Endothelial cell of umbilical vein (primary cell): ENCODE measurements around the gene BNIP5. TPM values are rescaled to one million over a fixed set of nuclear protein-coding genes. Genes with fewer than 3 reads are reported as not detected.

ENCODE experiments used
- BruUV-seq: library from RNA; stranded (reverse); fragments of 400-500 nt; replicated peaks from 2 replicates; lab custom pipeline; 2021; lab: Mats Ljungman, UMichigan
- CTCF ChIA-PET: fragments of 300-600, 350-600 bp; sonication (Branson Sonifier 250); formaldehyde crosslinking; loops from one replicate; lab custom pipeline; 2021; ENCODE audit warnings: antibody characterized with exemption, inconsistent platforms; lab: Charles Lee
- POLR2A ChIA-PET: fragments of 300-600, 350-600 bp; sonication (Branson Sonifier 250); formaldehyde crosslinking; loops from one replicate; lab custom pipeline; 2021; ENCODE audit warnings: antibody characterized with exemption, inconsistent platforms; lab: Charles Lee
- DNase-seq: peaks from one replicate; pipeline ENCODE4 v3.0.0-alpha.2; 2011; ENCODE audit warnings: low read depth, low spot score
- FAIRE-seq: peaks from 2 replicates; lab custom pipeline; 2011; peaks lifted over from hg19 to GRCh38; lab: Jason Lieb, UNC
- H2AFZ ChIP-seq: 2 replicates; pipeline ENCODE4 v1.6.0; 2012; ENCODE audit warnings: low read depth, low read length, control low read depth, inconsistent platforms
- H3K27ac ChIP-seq: 2 replicates; pipeline ENCODE4 v1.5.1; 2011; ENCODE audit warnings: low read depth, mild to moderate bottlenecking, control low read depth, low read length, moderate library complexity; ENCODE audit not compliant: insufficient read depth
- H3K27me3 ChIP-seq, 2 experiments: 2 replicates each; pipeline versions ENCODE4 v1.6.0 to v1.6.1; 2011; ENCODE audit warnings: low read length in 2 of 2, mixed read lengths in 1 of 2; ENCODE audit not compliant: control insufficient read depth in 2 of 2, insufficient read depth in 2 of 2
- H3K36me3 ChIP-seq, 2 experiments: 2 replicates in 1 of 2; 3 replicates in 1 of 2; pipeline ENCODE4 v1.5.1; 2011; ENCODE audit warnings: low read length in 2 of 2, mild to moderate bottlenecking in 1 of 2, moderate library complexity in 1 of 2; ENCODE audit not compliant: control insufficient read depth in 2 of 2, insufficient read depth in 2 of 2; ENCODE audit errors: extremely low read depth in 1 of 2
- H3K4me1 ChIP-seq: 3 replicates; pipeline ENCODE4 v1.5.1; 2011; ENCODE audit warnings: mild to moderate bottlenecking, low read length; ENCODE audit not compliant: control insufficient read depth, insufficient read depth; ENCODE audit errors: extremely low read depth
- H3K4me2 ChIP-seq: 2 replicates; pipeline ENCODE4 v1.6.1; 2011; ENCODE audit warnings: low read length, control low read depth, mixed read lengths; ENCODE audit not compliant: insufficient read depth
- H3K4me3 ChIP-seq, 3 experiments: fragments of 200-600 bp in 1 of 3; sonication (generic), shearing (Covaris generic) in 1 of 3; replicated peaks in 1 of 3; 2 replicates each; pipeline ENCODE4 v1.5.1; 2011 to 2016; ENCODE audit warnings: control low read depth in 3 of 3, low read length in 3 of 3, mild to moderate bottlenecking in 2 of 3, inconsistent platforms in 1 of 3, low read depth in 1 of 3, moderate library complexity in 1 of 3; ENCODE audit not compliant: insufficient read depth in 1 of 3
- H3K79me2 ChIP-seq: 2 replicates; pipeline ENCODE4 v1.6.0; 2012; ENCODE audit warnings: low read length, inconsistent platforms; ENCODE audit not compliant: control insufficient read depth, insufficient read depth
- H3K9ac ChIP-seq: replicated peaks from 2 replicates; pipeline ENCODE3; 2011; ENCODE audit warnings: low read length, control low read depth; ENCODE audit not compliant: insufficient read depth; ENCODE audit errors: extremely low read depth
- H3K9me1 ChIP-seq: replicated peaks from 3 replicates; pipeline ENCODE4 v1.6.0; 2011; ENCODE audit warnings: mild to moderate bottlenecking, low read length; ENCODE audit not compliant: control insufficient read depth, insufficient read depth; ENCODE audit errors: extremely low read depth
- H3K9me3 ChIP-seq: replicated peaks from 2 replicates; pipeline ENCODE4 v1.5.1; 2012; ENCODE audit warnings: low read length, inconsistent platforms; ENCODE audit not compliant: control insufficient read depth, insufficient read depth
- H4K20me1 ChIP-seq: replicated peaks from 2 replicates; pipeline ENCODE3; 2011; ENCODE audit warnings: mild to moderate bottlenecking, low read length; ENCODE audit not compliant: control insufficient read depth, insufficient read depth; ENCODE audit errors: extremely low read depth
- CTCF ChIP-seq, 2 donors: IDR thresholded peaks; 1 replicate in 1 of 2; 2 replicates in 1 of 2; pipeline ENCODE4 v1.5.1; 2011; ENCODE audit warnings: low read length in 2 of 2, mild to moderate bottlenecking in 2 of 2, moderate library complexity in 2 of 2, control low read depth in 1 of 2, inconsistent platforms in 1 of 2, low read depth in 1 of 2; ENCODE audit not compliant: insufficient read depth in 1 of 2; ENCODE audit errors: extremely low read depth in 1 of 2
- EZH2 ChIP-seq: IDR thresholded peaks from 2 replicates; pipeline ENCODE4 v1.6.1; 2012; ENCODE audit warnings: borderline replicate concordance, low read depth, mild to moderate bottlenecking, moderate library complexity, low read length, inconsistent platforms; ENCODE audit not compliant: severe bottlenecking
- FOS ChIP-seq: IDR thresholded peaks from 2 replicates; pipeline ENCODE4 v1.6.1; 2011; ENCODE audit warnings: mild to moderate bottlenecking, low read length, moderate library complexity, borderline replicate concordance; ENCODE audit not compliant: insufficient read depth
- GATA2 ChIP-seq: IDR thresholded peaks from 2 replicates; pipeline ENCODE4 v1.7.0; 2011; ENCODE audit warnings: low read depth, mild to moderate bottlenecking, moderate library complexity, mixed read lengths, low read length; ENCODE audit not compliant: insufficient read length, insufficient read depth
- JUN ChIP-seq: IDR thresholded peaks from 2 replicates; pipeline ENCODE4 v1.6.1; 2011; ENCODE audit warnings: borderline replicate concordance, low read depth; ENCODE audit not compliant: insufficient read length, insufficient read depth
- MAX ChIP-seq: IDR thresholded peaks from 2 replicates; pipeline ENCODE4 v1.6.1; 2011; ENCODE audit not compliant: insufficient read depth, insufficient read length
- MYC ChIP-seq: IDR thresholded peaks from one replicate; pipeline ENCODE4 v1.6.1; 2011; ENCODE audit warnings: mild to moderate bottlenecking, low read depth, low read length
- POLR2A ChIP-seq: IDR thresholded peaks from 2 replicates; pipeline ENCODE4 v1.6.1; 2012; ENCODE audit warnings: low read depth, mild to moderate bottlenecking, control low read depth, low read length
- POLR2AphosphoS5 ChIP-seq: IDR thresholded peaks from 2 replicates; pipeline ENCODE4 v1.6.1; 2012; ENCODE audit warnings: low read depth, mild to moderate bottlenecking, control low read depth, low read length, moderate library complexity; ENCODE audit not compliant: insufficient read depth
- dilution Hi-C: fragments of 300-500 bp; cut with MboI; formaldehyde crosslinking; loops from one replicate; pipeline ENCODE4 v1.15.0; 2019; ENCODE audit warnings: low sequenced_read_pairs; ENCODE audit not compliant: extremely low pct_ligation_motif_present
- intact Hi-C: fragments of 100-400 bp; cut with micrococcal nuclease; formaldehyde crosslinking; loops from one replicate; pipeline ENCODE4 v1.10.0; 2022
- polyA plus RNA-seq, 4 experiments: library from polyadenylated mRNA; depleted of rRNA in 3 of 4; stranded (reverse) in 3 of 4; unstranded in 1 of 4; fragments of >200 nt; gene quantifications; 2 replicates each; pipeline versions ENCODE4 v1.2.1 to v1.2.3, GENCODE V29; 2011 to 2012; ENCODE audit warnings: missing spikeins in 1 of 4
- total RNA-seq: library from RNA; stranded (reverse); gene quantifications from 2 replicates; pipeline ENCODE4 v1.2.3, GENCODE V29; 2021

The BNIP5 gene
- total and polyA plus RNA-seq, 2 donors (not counting 3 experiments of a cell fraction or from before 2014, with no cell fraction given): not detected

- no peak overlapping the region for H3K9ac ChIP-seq
- H3K36me3 ChIP-seq: no peaks in the 10 kb centered on the region
- H3K4me1 ChIP-seq: no peaks in the 10 kb centered on the region
- intact Hi-C loops (no loop called here), dilution Hi-C loops (no loop called here)
- no peaks in the 10 kb centered on the region for H4K20me1 ChIP-seq
- H3K9me1 ChIP-seq: no peaks in the 10 kb centered on the region
- H3K79me2 ChIP-seq: no peaks in the 10 kb centered on the region
- no TSS peak for BruUV-seq
- no peak overlapping the region for H2AFZ ChIP-seq
- ChIA-PET POLR2A (no interaction called here), CTCF (interaction anchor here (1.2 to 2.1 kb wide), 5 partner anchors 9 to 68 kb away, joined by 3 to 10 read pairs (median 6); no protein-coding TSS in a partner anchor)
- DNase-seq (no peak), FAIRE-seq (no peak)
- peaks cover 20% of the 10 kb centered on the region in 2 experiments for H3K27me3 ChIP-seq
- no peak overlapping the region for H3K4me2 ChIP-seq
- no peaks in the 10 kb centered on the region for H3K9me3 ChIP-seq
- H3K4me3 ChIP-seq: no peak overlapping the region
- H3K27ac ChIP-seq: no peak overlapping the region
- TF ChIP-seq GATA2: no peak
- TF ChIP-seq EZH2: no peak
- no peak for TF ChIP-seq POLR2AphosphoS5
- no peak for TF ChIP-seq FOS
- TF ChIP-seq CTCF (IDR thresholded peaks at IDR 0.05; ENCODE audit: extremely low read depth in 1 of 2, insufficient read depth in 1 of 2, low read depth in 1 of 2, low read length in 2 of 2): no peak
- TF ChIP-seq MYC: no peak
- no peak for TF ChIP-seq MAX
- TF ChIP-seq JUN: no peak
- TF ChIP-seq POLR2A: no peak
Observed at GRCh38 chr6:36272234-36272633, 64.5 kb downstream of the BNIP5 start.
